OCI-LY7 (cell line): ENCODE measurements around the gene APCDD1L.

Experiments used
- CTCF ChIP-seq: fragments of 200-600 bp; sonication (generic); conservative IDR thresholded peaks from 2 replicates; pipeline ENCODE4 v1.5.1; 2014; ENCODE audit warnings: mild to moderate bottlenecking, antibody characterized with exemption, low read length, moderate library complexity, mixed read lengths
- EZH2phosphoT487 ChIP-seq: fragments of 200-600 bp; sonication (generic); IDR thresholded peaks from 2 replicates; pipeline ENCODE4 v1.6.1; 2018; ENCODE audit warnings: low read depth, borderline replicate concordance, mild to moderate bottlenecking, mixed run types, antibody characterized with exemption, low read length, moderate library complexity, mixed read lengths

DNA sequence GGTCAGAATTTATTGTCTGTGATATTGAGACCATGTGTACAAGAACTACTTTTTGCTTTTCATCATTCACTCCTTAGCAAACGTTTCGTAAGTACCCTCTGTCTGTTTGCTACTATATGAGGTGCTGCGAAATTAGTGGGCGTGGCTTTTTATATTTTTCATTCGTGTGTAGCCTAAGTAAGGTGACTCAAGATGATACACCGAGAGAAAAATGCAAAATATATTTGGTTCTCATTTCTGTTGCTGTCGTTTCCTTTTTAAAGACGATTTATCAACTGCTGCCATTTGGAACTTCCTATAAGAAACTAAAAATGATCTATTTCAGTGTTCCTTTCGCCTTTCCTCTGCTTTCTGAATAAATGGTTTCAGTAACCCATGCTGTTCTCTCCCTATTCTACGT is 64.9 kb downstream of the APCDD1L start:
- TF ChIP-seq CTCF (no peak), EZH2phosphoT487 (no peak)
